ENCODE data around the gene PODN.

The PODN gene

GRCh38 chr1:53051676-53052075 lies 10.3 kb upstream of the PODN start:
- no peak for DNase-seq

GRCh38 chr1:53057127-53057526 lies 4.9 kb upstream of the PODN start:
- DNase-seq, result no peak

GRCh38 chr1:53060579-53060978 lies 1.4 kb upstream of the PODN start:
- no peak for DNase-seq

- no peak for DNase-seq
These were observed 722 bp upstream of the PODN start for GRCh38 chr1:53061123-53061858.

- DNase-seq, result no peak
These were observed 937 bp downstream of the PODN start for GRCh38 chr1:53062708-53063591.

GRCh38 chr1:53063744-53064515 lies 1.9 kb downstream of the PODN start:
- no peak for DNase-seq

GRCh38 chr1:53065391-53065790 lies 3.4 kb downstream of the PODN start:
- no peak for DNase-seq

GRCh38 chr1:53066488-53066887 lies 4.5 kb downstream of the PODN start:
- no peak for DNase-seq

GRCh38 chr1:53066891-53067738 lies 5.1 kb downstream of the PODN start:
- no peak for DNase-seq

- no peak for DNase-seq
These were observed 5.9 kb downstream of the PODN start for GRCh38 chr1:53067886-53068285.

GRCh38 chr1:53068314-53069099 lies 6.5 kb downstream of the PODN start:
- DNase-seq, result no peak

- no peak for DNase-seq
These were observed 7.3 kb downstream of the PODN start for GRCh38 chr1:53069265-53069662.

- no peak for DNase-seq
These were observed 7.8 kb downstream of the PODN start for GRCh38 chr1:53069663-53070327.

GRCh38 chr1:53070621-53071020 lies 8.6 kb downstream of the PODN start:
- DNase-seq, result no peak

GRCh38 chr1:53071167-53071865 lies 9.3 kb downstream of the PODN start:
- DNase-seq, result no peak

GRCh38 chr1:53071915-53072314 lies 9.9 kb downstream of the PODN start:
- no peak for DNase-seq

GRCh38 chr1:53073287-53073686 lies 11.3 kb downstream of the PODN start:
- no peak for DNase-seq

- DNase-seq, result no peak
These were observed 11.9 kb downstream of the PODN start for GRCh38 chr1:53073868-53074311.

GRCh38 chr1:53074313-53075154 lies 12.5 kb downstream of the PODN start:
- no peak for DNase-seq
